ENCODE measurements around the gene SPRTN. TPM values are rescaled to one million over a fixed set of nuclear protein-coding genes. Genes with fewer than 3 reads are reported as not detected.

The SPRTN gene
- total RNA-seq, 4 donors from 2014 or later: 8.7 to 15.1 (median 10.7) TPM

- H3K36me3 ChIP-seq: no peaks in the 10 kb centered on the region
- no peaks in the 10 kb centered on the region for H3K27me3 ChIP-seq
- peaks cover 35 to 36% of the 10 kb centered on the region in 2 donors for H3K4me1 ChIP-seq
- TF ChIP-seq CTCF (IDR thresholded peaks at IDR 0.05 in 4 of 5, conservative IDR thresholded peaks at IDR 0.05 in 1 of 5) (no peak), POLR2A (IDR thresholded peaks at IDR 0.05) (no peak)
- DNase-seq (no peak), ATAC-seq (no peak)
- in situ Hi-C loops (cut with MboI; ENCODE audit: low sequenced_read_pairs in 4 of 4) (loop anchor here in 1 of 4 donors (10.0 kb wide), 1 partner anchor 88 kb away; the partner anchor contains the start of gene GNPAT), intact Hi-C loops (cut with DNase I; ENCODE audit: low total_unique reads) (no loop called here)
- no peaks in the 10 kb centered on the region for H3K9me3 ChIP-seq
- H3K27ac ChIP-seq: peak overlapping the region; percentile 30 to 92 (median 90)
- H3K4me3 ChIP-seq: peak overlapping the region; percentile 75 to 91 (median 77)
Measured at GRCh38 chr1:231332761-231333160, 5.3 kb upstream of the SPRTN start.

- H3K4me1 ChIP-seq: peaks cover 40 to 41% of the 10 kb centered on the region in 2 donors
- H3K9me3 ChIP-seq: no peaks in the 10 kb centered on the region
- no peaks in the 10 kb centered on the region for H3K36me3 ChIP-seq
- peak overlapping the region; percentile 88 to 92 (median 90) for H3K27ac ChIP-seq
- no peaks in the 10 kb centered on the region for H3K27me3 ChIP-seq
- no peak for DNase-seq
- no peak for ATAC-seq
- no peak for TF ChIP-seq POLR2A (IDR thresholded peaks at IDR 0.05)
- TF ChIP-seq CTCF (IDR thresholded peaks at IDR 0.05 in 4 of 5, conservative IDR thresholded peaks at IDR 0.05 in 1 of 5): no peak
- intact Hi-C loops (cut with DNase I; ENCODE audit: low total_unique reads) (no loop called here), in situ Hi-C loops (cut with MboI; ENCODE audit: low sequenced_read_pairs in 4 of 4) (loop anchor here in 1 of 4 donors (10.0 kb wide), 1 partner anchor 89 kb away; the partner anchor contains the start of gene GNPAT)
- H3K4me3 ChIP-seq: peak overlapping the region; percentile 75 to 91 (median 77)
Measured at GRCh38 chr1:231334079-231334666, 3.9 kb upstream of the SPRTN start.

- in situ Hi-C loops (cut with MboI; ENCODE audit: low sequenced_read_pairs in 4 of 4) (loop anchor here in 1 of 4 donors (10.0 kb wide), 1 partner anchor 90 kb away; the partner anchor contains the start of gene GNPAT), intact Hi-C loops (cut with DNase I; ENCODE audit: low total_unique reads) (loop anchor here (5.0 kb wide), 1 partner anchor 257 kb away; no protein-coding TSS in a partner anchor)
- TF ChIP-seq CTCF (IDR thresholded peaks at IDR 0.05 in 4 of 5, conservative IDR thresholded peaks at IDR 0.05 in 1 of 5): no peak
- no peak for TF ChIP-seq POLR2A (IDR thresholded peaks at IDR 0.05)
- peaks cover 44 to 48% of the 10 kb centered on the region in 2 donors for H3K4me1 ChIP-seq
- DNase-seq: no peak
- H3K27me3 ChIP-seq: no peaks in the 10 kb centered on the region
- no peak for ATAC-seq
- H3K9me3 ChIP-seq: no peaks in the 10 kb centered on the region
- H3K36me3 ChIP-seq: no peaks in the 10 kb centered on the region
- peak overlapping the region; percentile 75 to 91 (median 77) for H3K4me3 ChIP-seq
- peak overlapping the region; percentile 88 to 92 (median 90) for H3K27ac ChIP-seq
Measured at GRCh38 chr1:231334952-231335351, 3.1 kb upstream of the SPRTN start.

GRCh38 chr1:231335663-231336602, 2.2 kb upstream of the SPRTN start:
- peak overlapping the region; percentile 88 to 92 (median 90) for H3K27ac ChIP-seq
- peak overlapping the region; percentile 75 to 91 (median 77) for H3K4me3 ChIP-seq
- ATAC-seq (peak in 1 of 2 donors; percentile 3), DNase-seq (no peak)
- H3K4me1 ChIP-seq: peaks cover 44 to 49% of the 10 kb centered on the region in 2 donors
- intact Hi-C loops (cut with DNase I; ENCODE audit: low total_unique reads): loop anchor here (1.0 to 5.0 kb wide), 4 partner anchors 58 to 256 kb away; partner anchors contain the start of gene GNPAT
- H3K27me3 ChIP-seq: no peaks in the 10 kb centered on the region
- TF ChIP-seq CTCF (IDR thresholded peaks at IDR 0.05 in 4 of 5, conservative IDR thresholded peaks at IDR 0.05 in 1 of 5) (no peak), POLR2A (IDR thresholded peaks at IDR 0.05) (no peak)
- in situ Hi-C loops (cut with MboI; ENCODE audit: low sequenced_read_pairs in 4 of 4): loop anchor here in 1 of 4 donors (10.0 kb wide), 1 partner anchor 91 kb away; the partner anchor contains the start of gene GNPAT
- H3K36me3 ChIP-seq: no peaks in the 10 kb centered on the region
- no peaks in the 10 kb centered on the region for H3K9me3 ChIP-seq
